Hepatocyte (in vitro differentiated cells): Measurements from ENCODE around the gene TAOK3. TPM values are rescaled to one million over a fixed set of nuclear protein-coding genes. Genes with fewer than 3 reads are reported as not detected.

Experiments used
- DNase-seq: peaks from one replicate; pipeline ENCODE4 v3.0.0-alpha.2; 2016; ENCODE audit warnings: low spot score
- H2AFZ ChIP-seq: fragments of 200-600 bp; sonication (generic); 2 replicates; pipeline ENCODE4 v1.6.0; 2016; ENCODE audit warnings: antibody characterized with exemption, mild to moderate bottlenecking
- H3K27ac ChIP-seq: fragments of 200-600 bp; sonication (generic); 2 replicates; pipeline ENCODE4 v1.5.1; 2016; ENCODE audit warnings: mild to moderate bottlenecking
- H3K27me3 ChIP-seq: fragments of 200-600 bp; sonication (generic); 2 replicates; pipeline ENCODE4 v1.6.1; 2016
- H3K36me3 ChIP-seq: fragments of 200-600 bp; sonication (generic); replicated peaks from 2 replicates; pipeline ENCODE4 v1.5.1; 2016; ENCODE audit warnings: low read depth; ENCODE audit not compliant: insufficient read depth
- H3K4me1 ChIP-seq: fragments of 200-600 bp; sonication (generic); 2 replicates; pipeline ENCODE4 v1.5.1; 2016; ENCODE audit warnings: mild to moderate bottlenecking, moderate library complexity; ENCODE audit not compliant: insufficient read depth
- H3K4me2 ChIP-seq: fragments of 200-600 bp; sonication (generic); 2 replicates; pipeline ENCODE4 v1.6.0; 2016
- H3K4me3 ChIP-seq: fragments of 200-600 bp; sonication (generic); 2 replicates; pipeline ENCODE4 v1.5.1; 2016; ENCODE audit warnings: mild to moderate bottlenecking
- H3K79me2 ChIP-seq: fragments of 200-600 bp; sonication (generic); 2 replicates; pipeline ENCODE4 v1.6.0; 2017; ENCODE audit warnings: mild to moderate bottlenecking
- H3K9me2 ChIP-seq: fragments of 200-600 bp; sonication (generic); replicated peaks from 2 replicates; pipeline ENCODE4 v1.6.0; 2017; ENCODE audit warnings: mild to moderate bottlenecking; ENCODE audit not compliant: insufficient read depth
- H3K9me3 ChIP-seq: fragments of 200-600 bp; sonication (generic); 2 replicates; pipeline ENCODE4 v1.5.1; 2016; ENCODE audit warnings: low read depth, mild to moderate bottlenecking
- H4K20me1 ChIP-seq: fragments of 200-600 bp; sonication (generic); 2 replicates; pipeline ENCODE4 v1.6.0; 2016; ENCODE audit warnings: mild to moderate bottlenecking; ENCODE audit not compliant: insufficient read depth, poor library complexity, severe bottlenecking
- CTCF ChIP-seq: fragments of 200-600 bp; sonication (generic); IDR thresholded peaks from 2 replicates; pipeline ENCODE4 v1.5.1; 2016; ENCODE audit warnings: antibody characterized with exemption, mild to moderate bottlenecking; ENCODE audit not compliant: poor library complexity
- EZH2 ChIP-seq: fragments of 200-600 bp; sonication (generic); IDR thresholded peaks from 2 replicates; pipeline ENCODE4 v1.6.1; 2016; ENCODE audit warnings: antibody characterized with exemption, mild to moderate bottlenecking, borderline replicate concordance
- EZH2phosphoT487 ChIP-seq: fragments of 200-600 bp; sonication (generic); IDR thresholded peaks from one replicate; pipeline ENCODE4 v1.6.1; 2018; ENCODE audit warnings: antibody characterized with exemption, mild to moderate bottlenecking, low read depth, moderate library complexity; ENCODE audit not compliant: unreplicated experiment, severe bottlenecking
- WGBS: methylation state at CpG from one replicate; pipeline ENCODE4 v1.1.6; 2016; ENCODE audit warnings: low lambda C conversion rate; ENCODE audit errors: missing lambda C conversion rate; 5-methylcytosine and 5-hydroxymethylcytosine counted together
- polyA plus RNA-seq: library from polyadenylated mRNA; unstranded; fragments of >200 nt; fragmentation: Nextera tagmentation; extraction: Ambion mirVana; gene quantifications from 2 replicates; pipeline ENCODE4 v1.2.1, GENCODE V29; 2016
- total RNA-seq: library from RNA; depleted of rRNA; stranded (reverse); fragments of >200 nt; gene quantifications from 2 replicates; pipeline ENCODE4 v1.2.3, GENCODE V29; 2014

Gene TAOK3
- total and polyA plus RNA-seq, 2 experiments from 2014 or later: 19.1 to 28.7 TPM

- no peak overlapping the region for H3K4me3 ChIP-seq
- WGBS: 88% methylated on average over 9 of the region's 9 CpGs
These were observed 226.9 kb downstream of the TAOK3 start for GRCh38 chr12:118145798-118146156.

GRCh38 chr12:118145113-118145797, 227.5 kb downstream of the TAOK3 start:
- no peak overlapping the region for H3K27ac ChIP-seq
- no peaks in the 10 kb centered on the region for H3K27me3 ChIP-seq
- WGBS: 95% methylated on average over 7 of the region's 7 CpGs
- H4K20me1 ChIP-seq: peaks cover 4% of the 10 kb centered on the region
- H3K9me3 ChIP-seq: no peaks in the 10 kb centered on the region
- H3K36me3 ChIP-seq: peaks cover 5% of the 10 kb centered on the region
- H3K4me1 ChIP-seq: no peaks in the 10 kb centered on the region
- DNase-seq: no peak
- no peak overlapping the region for H3K4me2 ChIP-seq
- H2AFZ ChIP-seq: no peak overlapping the region
- TF ChIP-seq EZH2phosphoT487 (no peak), EZH2 (no peak), CTCF (no peak)
- H3K4me3 ChIP-seq: no peak overlapping the region
- H3K79me2 ChIP-seq: peaks cover 22% of the 10 kb centered on the region
- H3K9me2 ChIP-seq: no peaks in the 10 kb centered on the region

More at GRCh38 chr12:118145798-118146156, 226.9 kb downstream of the TAOK3 start:
- Histone ChIP-seq H3K36me3 (peaks cover 5% of the 10 kb centered on the region), H3K9me2 (no peaks in the 10 kb centered on the region), H3K79me2 (peaks cover 17% of the 10 kb centered on the region), H4K20me1 (peaks cover 4% of the 10 kb centered on the region), H3K9me3 (no peaks in the 10 kb centered on the region), H3K27ac (no peak overlapping the region), H2AFZ (no peak overlapping the region), H3K4me1 (no peaks in the 10 kb centered on the region), H3K27me3 (no peaks in the 10 kb centered on the region), H3K4me2 (no peak overlapping the region)
- TF ChIP-seq CTCF: no peak
- DNase-seq: no peak

- peaks cover 4% of the 10 kb centered on the region for H4K20me1 ChIP-seq
- DNase-seq: no peak
- no peaks in the 10 kb centered on the region for H3K9me3 ChIP-seq
- 92% methylated on average over 13 of the region's 13 CpGs for WGBS
- H2AFZ ChIP-seq: no peak overlapping the region
- H3K36me3 ChIP-seq: peaks cover 5% of the 10 kb centered on the region
- no peak overlapping the region for H3K27ac ChIP-seq
- H3K27me3 ChIP-seq: no peaks in the 10 kb centered on the region
- TF ChIP-seq EZH2phosphoT487: no peak
- TF ChIP-seq EZH2: no peak
- no peak for TF ChIP-seq CTCF
- no peaks in the 10 kb centered on the region for H3K9me2 ChIP-seq
- H3K4me2 ChIP-seq: no peak overlapping the region
- peaks cover 30% of the 10 kb centered on the region for H3K79me2 ChIP-seq
- H3K4me1 ChIP-seq: peaks cover 2% of the 10 kb centered on the region
- H3K4me3 ChIP-seq: no peak overlapping the region
These were observed 228.2 kb downstream of the TAOK3 start for GRCh38 chr12:118144499-118144898.

GRCh38 chr12:118140825-118141224, 231.9 kb downstream of the TAOK3 start:
- peaks cover 58% of the 10 kb centered on the region for H3K79me2 ChIP-seq

More at GRCh38 chr12:118140825-118141224, 231.9 kb downstream of the TAOK3 start:
- no peak overlapping the region for H3K27ac ChIP-seq
- H3K27me3 ChIP-seq: no peaks in the 10 kb centered on the region
- DNase-seq: no peak
- H3K9me3 ChIP-seq: no peaks in the 10 kb centered on the region
- H3K4me2 ChIP-seq: no peak overlapping the region
- H4K20me1 ChIP-seq: peaks cover 4% of the 10 kb centered on the region
- no peak for TF ChIP-seq CTCF
- TF ChIP-seq EZH2phosphoT487: no peak
- TF ChIP-seq EZH2: no peak
- no peaks in the 10 kb centered on the region for H3K9me2 ChIP-seq
- 99% methylated on average over 8 of the region's 8 CpGs for WGBS
- H3K4me3 ChIP-seq: no peak overlapping the region
- H3K4me1 ChIP-seq: peaks cover 16% of the 10 kb centered on the region
- peaks cover 5% of the 10 kb centered on the region for H3K36me3 ChIP-seq
- H2AFZ ChIP-seq: no peak overlapping the region
